Loucy (cell line): ENCODE results near the gene HAUS3.
A peak's percentile ranks its signal among the peaks of the same experiment; 100 is the strongest.

Experiments used
- H2AFZ ChIP-seq: fragments of 200-600 bp; sonication (generic); 2 replicates; pipeline ENCODE4 v1.6.0; 2016; ENCODE audit warnings: antibody characterized with exemption, mild to moderate bottlenecking, low read length, moderate library complexity
- H3F3A ChIP-seq: fragments of 200-600 bp; 2 replicates; pipeline ENCODE4 v1.6.0; 2016; ENCODE audit warnings: antibody characterized with exemption, low read depth, mild to moderate bottlenecking
- H3K27me3 ChIP-seq: fragments of 200-600 bp; sonication (generic); 2 replicates; pipeline ENCODE4 v1.6.1; 2014; ENCODE audit warnings: low read length, mild to moderate bottlenecking; ENCODE audit not compliant: insufficient read depth, poor library complexity, severe bottlenecking
- H3K36me3 ChIP-seq: fragments of 200-600 bp; sonication (generic); 2 replicates; pipeline ENCODE4 v1.6.1; 2016; ENCODE audit warnings: low read length; ENCODE audit not compliant: insufficient read depth
- H3K4me1 ChIP-seq: fragments of 200-600 bp; sonication (generic); 2 replicates; pipeline ENCODE4 v1.5.1; 2014; ENCODE audit warnings: low read length, mild to moderate bottlenecking; ENCODE audit not compliant: insufficient read depth, poor library complexity, severe bottlenecking
- H3K4me2 ChIP-seq: fragments of 200-600 bp; sonication (generic); 2 replicates; pipeline ENCODE4 v1.6.0; 2014; ENCODE audit warnings: antibody characterized with exemption, low read length, low read depth, mild to moderate bottlenecking; ENCODE audit not compliant: poor library complexity, severe bottlenecking
- H3K4me3 ChIP-seq: fragments of 200-600 bp; sonication (generic); 2 replicates; pipeline ENCODE4 v1.5.1; 2014; ENCODE audit warnings: low read length, mild to moderate bottlenecking, mixed read lengths; ENCODE audit not compliant: poor library complexity, severe bottlenecking
- H3K79me2 ChIP-seq: fragments of 200-600 bp; sonication (generic); 2 replicates; pipeline ENCODE4 v1.6.1; 2014; ENCODE audit warnings: low read length; ENCODE audit not compliant: insufficient read depth
- H3K9ac ChIP-seq: fragments of 200-600 bp; sonication (generic); 2 replicates; pipeline ENCODE4 v1.6.0; 2014; ENCODE audit warnings: mild to moderate bottlenecking, low read depth, low read length, moderate library complexity; ENCODE audit not compliant: poor library complexity, severe bottlenecking
- H3K9me2 ChIP-seq: fragments of 200-600 bp; sonication (generic); replicated peaks from 2 replicates; pipeline ENCODE4 v1.6.1; 2016; ENCODE audit warnings: low read depth, low read length, mixed read lengths
- H3K9me3 ChIP-seq: fragments of 200-600 bp; sonication (generic); 2 replicates; pipeline ENCODE4 v1.6.1; 2014; ENCODE audit warnings: mild to moderate bottlenecking, antibody characterized with exemption, low read length, low read depth; ENCODE audit not compliant: insufficient read depth
- H4K20me1 ChIP-seq: fragments of 200-600 bp; sonication (generic); 2 replicates; pipeline ENCODE4 v1.6.0; 2014; ENCODE audit warnings: antibody characterized with exemption, low read length, mild to moderate bottlenecking; ENCODE audit not compliant: insufficient read depth, poor library complexity, severe bottlenecking
- CTCF ChIP-seq: fragments of 200-600 bp; sonication (generic); conservative IDR thresholded peaks from 2 replicates; pipeline ENCODE4 v1.5.1; 2014; ENCODE audit warnings: mild to moderate bottlenecking, antibody characterized with exemption, low read length
- EZH2phosphoT487 ChIP-seq: fragments of 200-600 bp; IDR thresholded peaks from 2 replicates; pipeline ENCODE4 v1.6.1; 2018; ENCODE audit warnings: antibody characterized with exemption, mild to moderate bottlenecking, moderate library complexity, borderline replicate concordance

Gene HAUS3

GRCh38 chr4:2289955-2290333 is 48.0 kb upstream of the HAUS3 start:
- H3K27me3 ChIP-seq: no peaks in the 10 kb centered on the region
- no peaks in the 10 kb centered on the region for H3K36me3 ChIP-seq
- H3K9me3 ChIP-seq: no peaks in the 10 kb centered on the region
- peak overlapping the region; percentile 69 for H3K9ac ChIP-seq
- no peaks in the 10 kb centered on the region for H4K20me1 ChIP-seq
- H2AFZ ChIP-seq: no peak overlapping the region
- no peaks in the 10 kb centered on the region for H3K9me2 ChIP-seq
- TF ChIP-seq EZH2phosphoT487 (no peak), CTCF (no peak)
- H3K4me2 ChIP-seq: peak overlapping the region; percentile 71
- peaks cover 58% of the 10 kb centered on the region for H3K4me1 ChIP-seq
- H3K4me3 ChIP-seq: no peak overlapping the region
- no peaks in the 10 kb centered on the region for H3F3A ChIP-seq
- no peaks in the 10 kb centered on the region for H3K79me2 ChIP-seq

GRCh38 chr4:2289311-2289954 is 47.5 kb upstream of the HAUS3 start:
- Histone ChIP-seq H3K27me3 (no peaks in the 10 kb centered on the region), H2AFZ (no peak overlapping the region), H3K79me2 (no peaks in the 10 kb centered on the region), H3K4me1 (peaks cover 58% of the 10 kb centered on the region), H3K4me3 (no peak overlapping the region), H3K36me3 (no peaks in the 10 kb centered on the region), H3K4me2 (no peak overlapping the region), H3K9ac (no peak overlapping the region), H3K9me2 (no peaks in the 10 kb centered on the region), H3F3A (no peaks in the 10 kb centered on the region), H4K20me1 (no peaks in the 10 kb centered on the region), H3K9me3 (no peaks in the 10 kb centered on the region)
- TF ChIP-seq CTCF (no peak), EZH2phosphoT487 (no peak)

GRCh38 chr4:2288051-2288541 is 46.2 kb upstream of the HAUS3 start:
- Histone ChIP-seq H3K27me3 (no peaks in the 10 kb centered on the region), H3K4me2 (no peak overlapping the region), H3K4me1 (peaks cover 69% of the 10 kb centered on the region)

More at GRCh38 chr4:2288051-2288541, 46.2 kb upstream of the HAUS3 start:
- no peak overlapping the region for H2AFZ ChIP-seq
- no peaks in the 10 kb centered on the region for H4K20me1 ChIP-seq
- no peak overlapping the region for H3K9ac ChIP-seq
- H3K9me3 ChIP-seq: no peaks in the 10 kb centered on the region
- no peaks in the 10 kb centered on the region for H3K9me2 ChIP-seq
- no peaks in the 10 kb centered on the region for H3K79me2 ChIP-seq
- TF ChIP-seq EZH2phosphoT487 (no peak), CTCF (no peak)
- H3F3A ChIP-seq: no peaks in the 10 kb centered on the region
- no peaks in the 10 kb centered on the region for H3K36me3 ChIP-seq
- H3K4me3 ChIP-seq: no peak overlapping the region
